H1 (cell line): ENCODE measurements around the gene MANSC4. TPM values are rescaled to one million over a fixed set of nuclear protein-coding genes. Genes with fewer than 3 reads are reported as not detected.

Experiments
- CBX5 ChIP-seq: fragments of 300-800, 300-1000 bp; sonication (generic); IDR thresholded peaks from 2 replicates; pipeline ENCODE4 v1.7.1; 2016; ENCODE audit warnings: antibody characterized with exemption, low read length, low read depth
- EGR1 ChIP-seq: IDR thresholded peaks from 2 replicates; pipeline ENCODE4 v1.6.1; 2011; ENCODE audit warnings: low read depth, low read length, borderline replicate concordance
- HDAC2 ChIP-seq, 2 experiments: fragments of 300-600 bp in 1 of 2; sonication (generic) in 1 of 2; IDR thresholded peaks; 2 replicates each; pipeline ENCODE4 v1.6.1; 2011 to 2012; ENCODE audit warnings: low read depth in 2 of 2, low read length in 2 of 2, mild to moderate bottlenecking in 2 of 2, moderate library complexity in 2 of 2, borderline replicate concordance in 1 of 2, inconsistent platforms in 1 of 2
- MAFK ChIP-seq: IDR thresholded peaks from 2 replicates; pipeline ENCODE4 v1.6.1; 2012; ENCODE audit warnings: low read depth, mild to moderate bottlenecking, improper control_type of control experiment, low read length
- PHF8 ChIP-seq: fragments of 200-600 bp; sonication (generic); conservative IDR thresholded peaks from 2 replicates; pipeline ENCODE4 v1.7.1; 2012; ENCODE audit warnings: low read depth, mild to moderate bottlenecking, inconsistent platforms, low read length, moderate library complexity
- RAD21 ChIP-seq, 2 experiments: IDR thresholded peaks in 1 of 2; conservative IDR thresholded peaks in 1 of 2; 2 replicates each; pipeline ENCODE4 v1.6.1; 2011; ENCODE audit warnings: low read depth in 2 of 2, low read length in 2 of 2, improper control_type of control experiment in 1 of 2, inconsistent platforms in 1 of 2, mild to moderate bottlenecking in 1 of 2, moderate library complexity in 1 of 2
- SRF ChIP-seq: IDR thresholded peaks from 2 replicates; pipeline ENCODE4 v1.6.1; 2011; ENCODE audit warnings: mild to moderate bottlenecking, low read depth, low read length, moderate library complexity
- polyA plus RNA-seq, 7 experiments: library from polyadenylated mRNA; depleted of rRNA in 3 of 7; stranded (reverse) in 5 of 7; unstranded in 2 of 7; fragments of >200 nt in 5 of 7; fragments of 200-250 nt in 2 of 7; gene quantifications; 1 replicate in 5 of 7; 2 replicates in 1 of 7; 4 replicates in 1 of 7; pipeline versions ENCODE4 v1.2.1 to v1.2.3, GENCODE V29; 2011 to 2013; ENCODE audit warnings: missing spikeins in 2 of 7, mixed read lengths in 2 of 7
- total RNA-seq: library from RNA; stranded (reverse); fragmentation: NEBNext Ultra II Directional; extraction: Animal tissue kit (Norgen Biotek cat#: 25700); gene quantifications from 2 replicates; pipeline ENCODE4 v1.2.1, GENCODE V29; 2021
- TF ChIP-seq, protein P1 (sequence below): IDR thresholded peaks from 2 replicates; pipeline ENCODE4 v1.6.1; 2012; ENCODE audit warnings: inconsistent platforms
- TF ChIP-seq, protein P2 (sequence below): IDR thresholded peaks from 2 replicates; pipeline ENCODE4 v1.6.1; 2012; ENCODE audit warnings: inconsistent platforms

The MANSC4 gene
- total and polyA plus RNA-seq, 2 of the 8 experiments (the other 6 are each of a cell fraction or from before 2014, with no cell fraction given): not detected

DNA sequence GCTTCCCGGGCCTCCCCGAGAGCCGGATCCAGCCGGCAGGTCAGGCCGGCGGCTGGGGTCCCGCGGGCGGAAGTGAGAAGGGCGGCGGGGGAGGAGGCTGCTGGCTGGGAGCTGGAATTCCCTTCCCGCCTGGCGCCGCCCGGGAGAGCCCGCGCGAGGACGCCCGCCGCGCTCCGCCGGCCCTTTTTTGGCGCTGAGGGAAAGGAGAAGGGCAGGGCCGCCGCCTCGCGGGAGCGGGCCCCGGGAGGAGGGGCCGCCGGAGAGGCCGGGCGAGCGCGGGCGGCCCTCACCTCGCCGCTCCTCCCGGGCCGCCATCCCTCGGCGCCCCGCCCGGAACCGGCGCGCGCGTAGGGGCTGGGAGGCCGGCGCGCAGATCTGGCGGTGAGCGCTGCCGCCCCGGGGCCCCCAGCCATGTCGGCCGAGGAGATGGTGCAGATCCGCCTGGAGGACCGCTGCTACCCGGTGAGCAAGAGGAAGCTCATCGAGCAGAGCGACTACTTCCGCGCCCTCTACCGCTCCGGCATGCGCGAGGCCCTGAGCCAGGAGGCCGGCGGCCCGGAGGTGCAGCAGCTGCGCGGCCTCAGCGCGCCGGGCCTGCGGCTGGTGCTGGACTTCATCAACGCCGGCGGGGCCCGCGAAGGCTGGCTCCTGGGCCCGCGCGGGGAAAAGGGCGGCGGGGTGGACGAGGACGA, at the start of gene MANSC4, which contains the start of gene KLHL42 (continued):
- TF ChIP-seq MAFK (no peak), CBX5 (no peak), EGR1 (peak; percentile 37; the same call in 1 of the 2 replicates), SRF (peak; percentile 33; the same call in 1 of the 2 replicates), PHF8 (peak; percentile 83), RAD21 (IDR thresholded peaks at IDR 0.05 in 1 of 2, conservative IDR thresholded peaks at IDR 0.05 in 1 of 2; ENCODE audit: low read depth in 2 of 2, low read length in 2 of 2) (no peak), HDAC2 (IDR thresholded peaks at IDR 0.05; ENCODE audit: borderline replicate concordance in 1 of 2, low read depth in 2 of 2, low read length in 2 of 2) (no peak)
- TF ChIP-seq, protein P1, sequence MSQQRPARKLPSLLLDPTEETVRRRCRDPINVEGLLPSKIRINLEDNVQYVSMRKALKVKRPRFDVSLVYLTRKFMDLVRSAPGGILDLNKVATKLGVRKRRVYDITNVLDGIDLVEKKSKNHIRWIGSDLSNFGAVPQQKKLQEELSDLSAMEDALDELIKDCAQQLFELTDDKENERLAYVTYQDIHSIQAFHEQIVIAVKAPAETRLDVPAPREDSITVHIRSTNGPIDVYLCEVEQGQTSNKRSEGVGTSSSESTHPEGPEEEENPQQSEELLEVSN: peak; percentile 13
- TF ChIP-seq, protein P2, sequence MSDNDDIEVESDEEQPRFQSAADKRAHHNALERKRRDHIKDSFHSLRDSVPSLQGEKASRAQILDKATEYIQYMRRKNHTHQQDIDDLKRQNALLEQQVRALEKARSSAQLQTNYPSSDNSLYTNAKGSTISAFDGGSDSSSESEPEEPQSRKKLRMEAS: peak; percentile 10; the same call in 1 of the 2 replicates
- TF ChIP-seq, all 59 proteins: peak for 10
